Measurements from ENCODE around the gene TCERG1L.

TCERG1L gene

GRCh38 chr10:131150126-131150525 is 161.4 kb downstream of the TCERG1L start:
- Histone ChIP-seq H3K4me3 (ENCODE audit: low read depth, low read length) (no peak overlapping the region), H3K27me3 (ENCODE audit: insufficient read depth, low read depth, severe bottlenecking) (no peaks in the 10 kb centered on the region), H3K9me3 (ENCODE audit: severe bottlenecking) (no peaks in the 10 kb centered on the region), H3K27ac (no peak overlapping the region), H3K36me3 (no peaks in the 10 kb centered on the region)
- no peak for DNase-seq
- TF ChIP-seq CTCF (IDR thresholded peaks at IDR 0.05; ENCODE audit: low read depth, low read length): no peak

- DNase-seq: no peak
- Histone ChIP-seq H3K9me3 (ENCODE audit: severe bottlenecking) (no peaks in the 10 kb centered on the region), H3K4me3 (ENCODE audit: low read depth, low read length) (no peak overlapping the region), H3K27me3 (ENCODE audit: insufficient read depth, low read depth, severe bottlenecking) (no peaks in the 10 kb centered on the region), H3K36me3 (no peaks in the 10 kb centered on the region), H3K27ac (no peak overlapping the region)
- no peak for TF ChIP-seq CTCF (IDR thresholded peaks at IDR 0.05; ENCODE audit: low read depth, low read length)
These were observed 161.9 kb downstream of the TCERG1L start for GRCh38 chr10:131149586-131149985.

DNA sequence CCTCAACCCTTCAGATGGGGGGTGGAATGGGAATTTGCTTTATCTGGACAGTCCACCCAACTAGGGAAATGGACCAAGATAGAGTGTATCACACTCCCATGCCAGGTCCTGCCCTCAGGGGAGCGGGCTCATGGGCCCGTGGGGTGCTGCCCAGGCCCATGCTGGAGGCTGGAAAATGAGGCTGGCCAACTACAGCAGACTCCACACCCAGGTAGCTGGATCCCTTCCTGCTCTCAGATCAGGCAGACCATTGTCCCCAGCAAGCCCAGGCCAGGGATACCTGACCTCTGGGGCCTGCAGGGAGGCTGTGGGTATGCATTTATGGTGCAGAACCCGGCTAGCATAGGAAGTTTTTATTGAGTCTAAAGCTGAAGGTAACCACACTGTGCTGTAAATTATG is 162.4 kb downstream of the TCERG1L start:
- Histone ChIP-seq H3K36me3 (no peaks in the 10 kb centered on the region), H3K27me3 (ENCODE audit: insufficient read depth, low read depth, severe bottlenecking) (no peaks in the 10 kb centered on the region), H3K27ac (no peak overlapping the region), H3K9me3 (ENCODE audit: severe bottlenecking) (no peaks in the 10 kb centered on the region), H3K4me3 (ENCODE audit: low read depth, low read length) (no peak overlapping the region)
- no peak for TF ChIP-seq CTCF (IDR thresholded peaks at IDR 0.05; ENCODE audit: low read depth, low read length)
- DNase-seq: no peak

DNA sequence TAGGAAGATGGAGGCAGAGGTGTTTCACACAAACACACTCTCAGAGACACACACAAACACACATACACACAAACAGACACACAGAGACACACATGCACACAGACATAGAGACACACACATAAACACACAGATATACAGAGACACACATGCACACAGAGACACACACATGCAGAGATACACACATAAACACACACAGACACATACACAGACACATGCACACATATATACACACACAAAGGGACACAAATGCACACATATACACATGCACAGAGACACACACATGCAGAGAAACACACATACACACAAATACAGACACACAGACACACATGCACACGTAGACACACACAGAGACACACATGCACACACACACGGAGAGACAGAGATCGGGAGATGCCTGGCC is 163.3 kb downstream of the TCERG1L start:
- Histone ChIP-seq H3K36me3 (no peaks in the 10 kb centered on the region), H3K27me3 (ENCODE audit: insufficient read depth, low read depth, severe bottlenecking) (no peaks in the 10 kb centered on the region), H3K4me3 (ENCODE audit: low read depth, low read length) (no peak overlapping the region), H3K27ac (no peak overlapping the region), H3K9me3 (ENCODE audit: severe bottlenecking) (no peaks in the 10 kb centered on the region)
- DNase-seq: no peak
- no peak for TF ChIP-seq CTCF (IDR thresholded peaks at IDR 0.05; ENCODE audit: low read depth, low read length)

DNA sequence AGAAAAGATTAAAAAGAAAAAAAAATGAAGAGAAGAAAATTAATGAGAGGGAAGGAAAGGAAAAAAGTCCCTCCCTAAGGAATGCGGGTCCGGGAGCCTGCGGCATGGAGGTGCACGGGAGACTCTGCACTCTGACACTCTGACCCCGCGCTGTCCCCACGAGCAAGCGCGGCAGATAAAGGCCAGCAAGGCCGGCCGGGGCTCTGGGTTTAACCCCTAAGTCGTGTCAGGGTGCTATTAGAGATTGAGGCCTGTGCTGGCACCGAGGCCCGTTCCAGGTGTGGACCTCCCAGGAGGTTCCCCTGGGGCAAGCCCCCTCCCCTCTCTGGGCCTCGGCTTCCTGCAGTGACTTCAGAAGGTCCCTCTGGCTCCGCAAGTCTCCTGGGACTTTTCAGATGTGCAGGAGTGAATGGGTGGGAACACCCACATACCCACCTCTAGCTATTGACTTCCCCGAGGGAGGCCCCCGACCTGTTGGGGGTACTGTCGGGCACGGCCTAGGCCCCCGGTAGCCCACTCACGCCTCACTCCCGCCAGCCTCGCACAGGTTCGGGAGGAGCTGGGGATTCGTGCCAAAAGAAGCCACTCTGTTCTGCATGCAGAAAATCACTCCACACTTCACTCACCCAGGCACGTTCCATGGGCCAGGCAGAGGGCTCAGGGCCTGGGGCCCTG is 164.1 kb downstream of the TCERG1L start:
- no peak overlapping the region for H3K27ac ChIP-seq
- no peak for DNase-seq
- no peaks in the 10 kb centered on the region for H3K9me3 ChIP-seq (ENCODE audit: severe bottlenecking)
- no peak overlapping the region for H3K4me3 ChIP-seq (ENCODE audit: low read depth, low read length)
- no peaks in the 10 kb centered on the region for H3K36me3 ChIP-seq
- no peak for TF ChIP-seq CTCF (IDR thresholded peaks at IDR 0.05; ENCODE audit: low read depth, low read length)
- no peaks in the 10 kb centered on the region for H3K27me3 ChIP-seq (ENCODE audit: insufficient read depth, low read depth, severe bottlenecking)

- TF ChIP-seq CTCF (IDR thresholded peaks at IDR 0.05; ENCODE audit: low read depth, low read length): no peak
- Histone ChIP-seq H3K27me3 (ENCODE audit: insufficient read depth, low read depth, severe bottlenecking) (no peaks in the 10 kb centered on the region), H3K4me3 (ENCODE audit: low read depth, low read length) (no peak overlapping the region), H3K9me3 (ENCODE audit: severe bottlenecking) (no peaks in the 10 kb centered on the region), H3K36me3 (no peaks in the 10 kb centered on the region), H3K27ac (no peak overlapping the region)
- no peak for DNase-seq
These were observed 164.7 kb downstream of the TCERG1L start for GRCh38 chr10:131146790-131147189.

Data from WERI-Rb-1 (cell line).